Endothelial cell of umbilical vein (primary cell): Measurements from ENCODE around the gene RPL22.
A peak's percentile ranks its signal among the peaks of the same experiment; 100 is the strongest.

Experiments used
- EZH2 ChIP-seq: IDR thresholded peaks from 2 replicates; pipeline ENCODE4 v1.6.1; 2012; ENCODE audit warnings: borderline replicate concordance, low read depth, mild to moderate bottlenecking, moderate library complexity, low read length, inconsistent platforms; ENCODE audit not compliant: severe bottlenecking
- JUN ChIP-seq: IDR thresholded peaks from 2 replicates; pipeline ENCODE4 v1.6.1; 2011; ENCODE audit warnings: borderline replicate concordance, low read depth; ENCODE audit not compliant: insufficient read length, insufficient read depth
- POLR2A ChIP-seq: IDR thresholded peaks from 2 replicates; pipeline ENCODE4 v1.6.1; 2012; ENCODE audit warnings: low read depth, mild to moderate bottlenecking, control low read depth, low read length
- POLR2AphosphoS5 ChIP-seq: IDR thresholded peaks from 2 replicates; pipeline ENCODE4 v1.6.1; 2012; ENCODE audit warnings: low read depth, mild to moderate bottlenecking, control low read depth, low read length, moderate library complexity; ENCODE audit not compliant: insufficient read depth
- TF ChIP-seq, protein P1 (sequence below), 2 donors: IDR thresholded peaks; 1 replicate in 1 of 2; 2 replicates in 1 of 2; pipeline ENCODE4 v1.5.1; 2011; ENCODE audit warnings: low read length in 2 of 2, mild to moderate bottlenecking in 2 of 2, moderate library complexity in 2 of 2, control low read depth in 1 of 2, inconsistent platforms in 1 of 2, low read depth in 1 of 2; ENCODE audit not compliant: insufficient read depth in 1 of 2; ENCODE audit errors: extremely low read depth in 1 of 2
- TF ChIP-seq, protein P2 (sequence below): IDR thresholded peaks from 2 replicates; pipeline ENCODE4 v1.6.1; 2011; ENCODE audit not compliant: insufficient read depth, insufficient read length

DNA sequence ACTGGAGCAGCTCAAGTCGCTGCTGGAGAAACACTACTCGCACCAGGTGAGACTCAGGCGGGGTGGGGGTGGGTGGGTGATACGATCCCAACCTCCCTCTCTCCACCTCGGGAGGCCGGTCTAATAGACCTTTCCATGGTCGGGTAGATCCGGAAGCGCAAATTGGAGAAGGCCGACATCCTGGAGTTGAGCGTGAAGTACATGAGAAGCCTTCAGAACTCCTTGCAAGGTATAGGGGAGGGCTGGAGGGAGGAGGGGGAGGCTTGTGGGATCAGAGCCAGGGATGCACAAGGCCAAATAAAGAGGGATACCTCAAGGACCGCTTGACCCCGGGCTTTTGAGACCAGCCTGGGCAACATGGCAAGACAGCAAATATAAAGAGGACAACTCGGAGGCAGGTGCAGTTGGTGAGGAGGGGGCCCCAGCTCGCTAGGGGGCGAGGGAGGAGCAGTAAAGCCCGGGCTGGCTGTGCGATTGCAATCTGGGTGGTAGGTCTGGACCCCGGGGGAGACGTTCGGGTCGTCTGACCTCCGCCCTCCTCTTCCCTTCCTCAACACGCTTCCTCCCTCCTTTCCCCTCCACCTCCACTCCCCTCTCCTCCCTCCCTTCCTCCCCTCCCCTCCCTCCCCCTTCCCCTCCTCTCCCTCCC lies 45.1 kb upstream of the RPL22 start:
- TF ChIP-seq, protein P1, sequence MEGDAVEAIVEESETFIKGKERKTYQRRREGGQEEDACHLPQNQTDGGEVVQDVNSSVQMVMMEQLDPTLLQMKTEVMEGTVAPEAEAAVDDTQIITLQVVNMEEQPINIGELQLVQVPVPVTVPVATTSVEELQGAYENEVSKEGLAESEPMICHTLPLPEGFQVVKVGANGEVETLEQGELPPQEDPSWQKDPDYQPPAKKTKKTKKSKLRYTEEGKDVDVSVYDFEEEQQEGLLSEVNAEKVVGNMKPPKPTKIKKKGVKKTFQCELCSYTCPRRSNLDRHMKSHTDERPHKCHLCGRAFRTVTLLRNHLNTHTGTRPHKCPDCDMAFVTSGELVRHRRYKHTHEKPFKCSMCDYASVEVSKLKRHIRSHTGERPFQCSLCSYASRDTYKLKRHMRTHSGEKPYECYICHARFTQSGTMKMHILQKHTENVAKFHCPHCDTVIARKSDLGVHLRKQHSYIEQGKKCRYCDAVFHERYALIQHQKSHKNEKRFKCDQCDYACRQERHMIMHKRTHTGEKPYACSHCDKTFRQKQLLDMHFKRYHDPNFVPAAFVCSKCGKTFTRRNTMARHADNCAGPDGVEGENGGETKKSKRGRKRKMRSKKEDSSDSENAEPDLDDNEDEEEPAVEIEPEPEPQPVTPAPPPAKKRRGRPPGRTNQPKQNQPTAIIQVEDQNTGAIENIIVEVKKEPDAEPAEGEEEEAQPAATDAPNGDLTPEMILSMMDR (IDR thresholded peaks at IDR 0.05; ENCODE audit: extremely low read depth in 1 of 2, insufficient read depth in 1 of 2, low read depth in 1 of 2, low read length in 2 of 2), result no peak
- TF ChIP-seq POLR2AphosphoS5 (no peak), POLR2A (no peak), EZH2 (peak; percentile 17), JUN (no peak)
- TF ChIP-seq, protein P2, sequence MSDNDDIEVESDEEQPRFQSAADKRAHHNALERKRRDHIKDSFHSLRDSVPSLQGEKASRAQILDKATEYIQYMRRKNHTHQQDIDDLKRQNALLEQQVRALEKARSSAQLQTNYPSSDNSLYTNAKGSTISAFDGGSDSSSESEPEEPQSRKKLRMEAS, result no peak
